Measurements from ENCODE around the gene ACHE.

ACHE gene

GRCh38 chr7:100881136-100881535 is 14.6 kb downstream of the ACHE start:
- TF ChIP-seq, protein P1, sequence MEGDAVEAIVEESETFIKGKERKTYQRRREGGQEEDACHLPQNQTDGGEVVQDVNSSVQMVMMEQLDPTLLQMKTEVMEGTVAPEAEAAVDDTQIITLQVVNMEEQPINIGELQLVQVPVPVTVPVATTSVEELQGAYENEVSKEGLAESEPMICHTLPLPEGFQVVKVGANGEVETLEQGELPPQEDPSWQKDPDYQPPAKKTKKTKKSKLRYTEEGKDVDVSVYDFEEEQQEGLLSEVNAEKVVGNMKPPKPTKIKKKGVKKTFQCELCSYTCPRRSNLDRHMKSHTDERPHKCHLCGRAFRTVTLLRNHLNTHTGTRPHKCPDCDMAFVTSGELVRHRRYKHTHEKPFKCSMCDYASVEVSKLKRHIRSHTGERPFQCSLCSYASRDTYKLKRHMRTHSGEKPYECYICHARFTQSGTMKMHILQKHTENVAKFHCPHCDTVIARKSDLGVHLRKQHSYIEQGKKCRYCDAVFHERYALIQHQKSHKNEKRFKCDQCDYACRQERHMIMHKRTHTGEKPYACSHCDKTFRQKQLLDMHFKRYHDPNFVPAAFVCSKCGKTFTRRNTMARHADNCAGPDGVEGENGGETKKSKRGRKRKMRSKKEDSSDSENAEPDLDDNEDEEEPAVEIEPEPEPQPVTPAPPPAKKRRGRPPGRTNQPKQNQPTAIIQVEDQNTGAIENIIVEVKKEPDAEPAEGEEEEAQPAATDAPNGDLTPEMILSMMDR (IDR thresholded peaks at IDR 0.05; ENCODE audit: borderline replicate concordance, control extremely low read depth, extremely low read depth, insufficient read depth, missing control alignments), result no peak
- DNase-seq (ENCODE audit: low spot score), result no peak
- in situ Hi-C loops (cut with MboI; ENCODE audit: low sequenced_read_pairs, unreplicated experiment), result no loop called here

- TF ChIP-seq, protein P1 (IDR thresholded peaks at IDR 0.05; ENCODE audit: borderline replicate concordance, control extremely low read depth, extremely low read depth, insufficient read depth, missing control alignments), result no peak
- DNase-seq (ENCODE audit: low spot score), result no peak
- in situ Hi-C loops (cut with MboI; ENCODE audit: low sequenced_read_pairs, unreplicated experiment), result no loop called here
These were observed 15.0 kb downstream of the ACHE start for GRCh38 chr7:100880645-100881044.

DNA sequence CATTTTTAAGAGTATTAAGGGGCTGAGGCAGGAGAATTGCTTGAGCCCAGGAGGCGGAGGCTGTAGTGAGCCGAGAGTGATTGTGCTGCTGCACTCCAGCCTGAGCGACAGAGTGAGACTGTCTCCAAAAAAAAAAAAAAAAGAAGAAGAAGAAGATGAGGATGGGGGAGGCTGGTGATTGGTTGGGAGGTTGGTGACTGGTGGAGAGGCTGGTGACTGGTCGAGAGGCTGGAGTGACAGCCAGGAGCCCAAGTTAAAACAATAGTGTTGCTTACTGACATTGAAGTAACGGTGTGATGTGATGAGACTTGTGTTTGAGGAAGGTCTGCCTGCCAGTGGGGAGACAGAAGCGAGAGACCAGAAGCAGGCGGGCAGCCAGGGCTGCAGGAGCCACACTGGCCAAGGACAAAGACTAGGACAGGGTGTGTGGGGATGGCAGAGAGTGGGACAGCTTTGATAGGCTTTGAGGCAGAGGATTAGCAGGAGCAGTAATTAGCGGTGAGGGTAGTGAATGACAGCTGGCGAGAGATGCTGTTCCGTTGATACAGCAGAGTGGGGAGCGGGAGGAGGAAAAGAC is 15.9 kb downstream of the ACHE start:
- TF ChIP-seq, protein P1 (IDR thresholded peaks at IDR 0.05; ENCODE audit: borderline replicate concordance, control extremely low read depth, extremely low read depth, insufficient read depth, missing control alignments), result no peak
- DNase-seq (ENCODE audit: low spot score), result no peak
- in situ Hi-C loops (cut with MboI; ENCODE audit: low sequenced_read_pairs, unreplicated experiment), result no loop called here

DNA sequence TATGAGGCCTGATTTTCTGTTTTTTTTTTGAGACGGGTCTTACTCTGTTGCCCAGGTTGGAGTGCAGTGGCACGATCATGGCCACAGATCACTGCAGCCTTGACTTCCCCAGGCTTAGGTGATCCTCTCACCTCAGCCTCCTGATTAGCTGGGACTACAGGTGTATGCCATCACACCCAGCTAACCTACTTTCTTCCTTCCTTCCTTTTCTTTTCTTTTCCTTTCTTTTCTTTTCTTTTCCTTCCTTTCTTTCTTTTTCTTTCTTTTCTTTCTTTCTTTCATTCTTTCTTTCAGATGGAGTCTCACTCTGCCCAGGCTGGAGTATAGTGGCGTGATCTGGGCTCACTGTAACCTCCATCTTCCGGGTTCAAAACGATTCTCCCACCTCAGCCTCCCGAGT is 17.0 kb downstream of the ACHE start:
- TF ChIP-seq, protein P1 (IDR thresholded peaks at IDR 0.05; ENCODE audit: borderline replicate concordance, control extremely low read depth, extremely low read depth, insufficient read depth, missing control alignments), result no peak
- no peak for DNase-seq (ENCODE audit: low spot score)
- in situ Hi-C loops (cut with MboI; ENCODE audit: low sequenced_read_pairs, unreplicated experiment), result no loop called here

DNA sequence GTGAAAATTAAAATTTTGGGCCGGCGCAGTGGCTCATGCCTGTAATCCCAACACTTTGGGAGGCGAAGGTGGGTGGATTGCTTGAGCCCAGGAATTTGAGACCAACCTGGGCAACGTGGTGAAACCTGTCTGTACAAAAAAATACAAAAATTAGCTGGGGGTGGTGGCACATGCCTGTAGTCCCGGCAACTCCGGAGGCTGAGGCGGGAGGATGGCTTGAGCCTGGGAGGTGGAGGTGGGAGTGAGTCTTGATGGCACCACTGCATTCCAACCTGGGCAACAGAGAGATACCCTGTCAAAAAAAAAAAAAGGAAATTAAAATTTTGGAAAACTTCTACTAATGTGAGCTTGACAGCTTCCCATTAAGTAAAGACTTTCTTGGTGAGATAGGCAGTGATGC is 17.7 kb downstream of the ACHE start:
- no peak for DNase-seq (ENCODE audit: low spot score)
- TF ChIP-seq, protein P1 (IDR thresholded peaks at IDR 0.05; ENCODE audit: borderline replicate concordance, control extremely low read depth, extremely low read depth, insufficient read depth, missing control alignments), result no peak
- in situ Hi-C loops (cut with MboI; ENCODE audit: low sequenced_read_pairs, unreplicated experiment), result no loop called here

GRCh38 chr7:100875356-100875751 is 20.3 kb downstream of the ACHE start:
- DNase-seq (ENCODE audit: low spot score), result peak; percentile 69
- in situ Hi-C loops (cut with MboI; ENCODE audit: low sequenced_read_pairs, unreplicated experiment), result no loop called here
- TF ChIP-seq, protein P1 (IDR thresholded peaks at IDR 0.05; ENCODE audit: borderline replicate concordance, control extremely low read depth, extremely low read depth, insufficient read depth, missing control alignments), result no peak
